Panc1 (cell line): ENCODE data around the gene ATIC. TPM values are rescaled to one million over a fixed set of nuclear protein-coding genes. Genes with fewer than 3 reads are reported as not detected.

Experiments
- ATAC-seq: fragments of 200-7000 bp; cut with Tn5 transposase; 2 replicates; pipeline ENCODE4 v1.9.1; 2020; ENCODE audit warnings: mild to moderate bottlenecking, moderate library complexity
- BruUV-seq: library from RNA; stranded (reverse); fragments of 400-500 nt; replicated peaks from 2 replicates; lab custom pipeline; 2021; lab: Mats Ljungman, UMichigan
- CTCF ChIA-PET: fragments of 300-600 bp; sonication (Branson Sonifier 250); formaldehyde crosslinking; loops from one replicate; lab custom pipeline; 2022; ENCODE audit warnings: antibody characterized with exemption; lab: Charles Lee
- POLR2A ChIA-PET: fragments of 300-600 bp; sonication (Branson Sonifier 250); formaldehyde crosslinking; loops from one replicate; lab custom pipeline; 2022; ENCODE audit warnings: antibody characterized with exemption; lab: Charles Lee
- DNase-seq: peaks from one replicate; pipeline ENCODE4 v3.0.0-alpha.2; 2010; ENCODE audit warnings: low read depth, low spot score
- H3K27ac ChIP-seq: 2 replicates; pipeline ENCODE4 v1.5.1; 2011; ENCODE audit warnings: mild to moderate bottlenecking, low read length, inconsistent platforms
- H3K27me3 ChIP-seq: fragments of 200-500 bp; sonication (Bioruptor generic); 2 replicates; pipeline ENCODE4 v1.6.0; 2014; ENCODE audit warnings: low read length, inconsistent platforms; ENCODE audit not compliant: control insufficient read depth, insufficient read depth
- H3K36me3 ChIP-seq: fragments of 200-500 bp; sonication (Bioruptor generic); 2 replicates; pipeline ENCODE4 v1.5.1; 2014; ENCODE audit warnings: inconsistent platforms, mild to moderate bottlenecking, low read length, moderate library complexity; ENCODE audit not compliant: control insufficient read depth, insufficient read depth
- H3K4me1 ChIP-seq: 2 replicates; pipeline ENCODE4 v1.5.1; 2011; ENCODE audit warnings: inconsistent platforms, mild to moderate bottlenecking, low read length, moderate library complexity; ENCODE audit not compliant: control insufficient read depth, insufficient read depth
- H3K4me3 ChIP-seq, 2 experiments: 2 replicates each; pipeline ENCODE4 v1.5.1; 2011 to 2012; ENCODE audit warnings: low read depth in 2 of 2, low read length in 2 of 2, mild to moderate bottlenecking in 2 of 2, inconsistent platforms in 1 of 2, moderate library complexity in 1 of 2
- H3K9me3 ChIP-seq: fragments of 200-500 bp; sonication (Bioruptor generic); 2 replicates; pipeline ENCODE4 v1.5.1; 2014; ENCODE audit warnings: low read depth, mild to moderate bottlenecking, inconsistent platforms, low read length, moderate library complexity; ENCODE audit not compliant: control insufficient read depth, insufficient read depth
- POLR2AphosphoS5 ChIP-seq: IDR thresholded peaks from 2 replicates; pipeline ENCODE4 v1.6.1; 2012; ENCODE audit warnings: mild to moderate bottlenecking, low read depth, low read length, moderate library complexity
- SIN3A ChIP-seq: IDR thresholded peaks from 2 replicates; pipeline ENCODE4 v1.6.1; 2012; ENCODE audit warnings: low read depth, mild to moderate bottlenecking, low read length, moderate library complexity, borderline replicate concordance; ENCODE audit not compliant: insufficient read depth
- TCF7L2 ChIP-seq: IDR thresholded peaks from 2 replicates; pipeline ENCODE4 v1.6.1; 2011; ENCODE audit warnings: mild to moderate bottlenecking, low read depth, low read length, inconsistent platforms
- in situ Hi-C: cut with HindIII; loops from 2 replicates; pipeline ENCODE4 v1.10.0; 2016; ENCODE audit warnings: low sequenced_read_pairs, low pct_unique_long_range_greater_than_20kb
- intact Hi-C: fragments of 100-400 bp; cut with micrococcal nuclease; formaldehyde crosslinking; loops from one replicate; pipeline ENCODE4 v1.10.0; 2022; ENCODE audit not compliant: unreplicated experiment
- total RNA-seq: library from RNA; stranded (reverse); gene quantifications from one replicate; pipeline ENCODE4 v1.2.1, GENCODE V29; 2021; ENCODE audit not compliant: unreplicated experiment
- TF ChIP-seq, protein P1 (sequence below): fragments of 450-650 bp; IDR thresholded peaks from 2 replicates; pipeline ENCODE4 v1.5.1; 2017; ENCODE audit warnings: mild to moderate bottlenecking
- TF ChIP-seq, protein P2 (sequence below), 2 experiments: IDR thresholded peaks; 2 replicates each; pipeline ENCODE4 v1.6.1; 2011 to 2012; ENCODE audit warnings: low read depth in 2 of 2, control low read depth in 1 of 2, low read length in 1 of 2, mild to moderate bottlenecking in 1 of 2, moderate library complexity in 1 of 2; ENCODE audit not compliant: insufficient read depth in 1 of 2

Gene ATIC
- total RNA-seq, 1 experiment from 2014 or later: 223 TPM

DNA sequence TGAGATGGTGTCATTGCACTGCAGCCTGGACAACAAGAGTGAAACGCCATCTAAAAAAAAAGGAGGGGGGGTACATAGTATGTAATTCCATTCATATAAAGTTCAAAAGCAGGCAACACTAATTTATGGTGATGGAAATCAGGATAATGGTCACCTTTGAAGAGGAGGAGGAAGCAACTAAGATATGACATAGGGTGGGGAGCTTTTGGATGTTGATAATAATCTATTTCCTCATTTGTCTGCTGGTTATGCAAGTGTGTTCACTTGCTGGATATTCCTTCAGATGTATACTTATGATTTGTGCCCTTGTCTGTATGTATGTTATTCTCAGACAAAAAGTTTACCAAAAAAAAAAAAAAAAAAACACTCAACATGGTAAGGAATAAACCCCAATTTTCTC is 28.6 kb upstream of the ATIC start:
- ChIA-PET CTCF (interaction anchor here (0.7 kb wide), 1 partner anchor 67 kb away, joined by 11 read pairs; no protein-coding TSS in a partner anchor), POLR2A (no interaction called here)
- ATAC-seq (no peak), DNase-seq (no peak)
- H3K4me1 ChIP-seq: no peaks in the 10 kb centered on the region
- no TSS peak for BruUV-seq
- no peak overlapping the region for H3K4me3 ChIP-seq
- intact Hi-C loops: no loop called here
- in situ Hi-C loops: no loop called here
- TF ChIP-seq SIN3A: no peak
- TF ChIP-seq POLR2AphosphoS5: no peak
- TF ChIP-seq, protein P1, sequence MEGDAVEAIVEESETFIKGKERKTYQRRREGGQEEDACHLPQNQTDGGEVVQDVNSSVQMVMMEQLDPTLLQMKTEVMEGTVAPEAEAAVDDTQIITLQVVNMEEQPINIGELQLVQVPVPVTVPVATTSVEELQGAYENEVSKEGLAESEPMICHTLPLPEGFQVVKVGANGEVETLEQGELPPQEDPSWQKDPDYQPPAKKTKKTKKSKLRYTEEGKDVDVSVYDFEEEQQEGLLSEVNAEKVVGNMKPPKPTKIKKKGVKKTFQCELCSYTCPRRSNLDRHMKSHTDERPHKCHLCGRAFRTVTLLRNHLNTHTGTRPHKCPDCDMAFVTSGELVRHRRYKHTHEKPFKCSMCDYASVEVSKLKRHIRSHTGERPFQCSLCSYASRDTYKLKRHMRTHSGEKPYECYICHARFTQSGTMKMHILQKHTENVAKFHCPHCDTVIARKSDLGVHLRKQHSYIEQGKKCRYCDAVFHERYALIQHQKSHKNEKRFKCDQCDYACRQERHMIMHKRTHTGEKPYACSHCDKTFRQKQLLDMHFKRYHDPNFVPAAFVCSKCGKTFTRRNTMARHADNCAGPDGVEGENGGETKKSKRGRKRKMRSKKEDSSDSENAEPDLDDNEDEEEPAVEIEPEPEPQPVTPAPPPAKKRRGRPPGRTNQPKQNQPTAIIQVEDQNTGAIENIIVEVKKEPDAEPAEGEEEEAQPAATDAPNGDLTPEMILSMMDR: no peak
- TF ChIP-seq, protein P2, sequence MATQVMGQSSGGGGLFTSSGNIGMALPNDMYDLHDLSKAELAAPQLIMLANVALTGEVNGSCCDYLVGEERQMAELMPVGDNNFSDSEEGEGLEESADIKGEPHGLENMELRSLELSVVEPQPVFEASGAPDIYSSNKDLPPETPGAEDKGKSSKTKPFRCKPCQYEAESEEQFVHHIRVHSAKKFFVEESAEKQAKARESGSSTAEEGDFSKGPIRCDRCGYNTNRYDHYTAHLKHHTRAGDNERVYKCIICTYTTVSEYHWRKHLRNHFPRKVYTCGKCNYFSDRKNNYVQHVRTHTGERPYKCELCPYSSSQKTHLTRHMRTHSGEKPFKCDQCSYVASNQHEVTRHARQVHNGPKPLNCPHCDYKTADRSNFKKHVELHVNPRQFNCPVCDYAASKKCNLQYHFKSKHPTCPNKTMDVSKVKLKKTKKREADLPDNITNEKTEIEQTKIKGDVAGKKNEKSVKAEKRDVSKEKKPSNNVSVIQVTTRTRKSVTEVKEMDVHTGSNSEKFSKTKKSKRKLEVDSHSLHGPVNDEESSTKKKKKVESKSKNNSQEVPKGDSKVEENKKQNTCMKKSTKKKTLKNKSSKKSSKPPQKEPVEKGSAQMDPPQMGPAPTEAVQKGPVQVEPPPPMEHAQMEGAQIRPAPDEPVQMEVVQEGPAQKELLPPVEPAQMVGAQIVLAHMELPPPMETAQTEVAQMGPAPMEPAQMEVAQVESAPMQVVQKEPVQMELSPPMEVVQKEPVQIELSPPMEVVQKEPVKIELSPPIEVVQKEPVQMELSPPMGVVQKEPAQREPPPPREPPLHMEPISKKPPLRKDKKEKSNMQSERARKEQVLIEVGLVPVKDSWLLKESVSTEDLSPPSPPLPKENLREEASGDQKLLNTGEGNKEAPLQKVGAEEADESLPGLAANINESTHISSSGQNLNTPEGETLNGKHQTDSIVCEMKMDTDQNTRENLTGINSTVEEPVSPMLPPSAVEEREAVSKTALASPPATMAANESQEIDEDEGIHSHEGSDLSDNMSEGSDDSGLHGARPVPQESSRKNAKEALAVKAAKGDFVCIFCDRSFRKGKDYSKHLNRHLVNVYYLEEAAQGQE (IDR thresholded peaks at IDR 0.05; ENCODE audit: insufficient read depth in 1 of 2, low read depth in 2 of 2, low read length in 1 of 2): no peak
- TF ChIP-seq TCF7L2: no peak
- H3K27ac ChIP-seq: no peak overlapping the region
- H3K36me3 ChIP-seq: no peaks in the 10 kb centered on the region
- no peaks in the 10 kb centered on the region for H3K9me3 ChIP-seq
- H3K27me3 ChIP-seq: no peaks in the 10 kb centered on the region

DNA sequence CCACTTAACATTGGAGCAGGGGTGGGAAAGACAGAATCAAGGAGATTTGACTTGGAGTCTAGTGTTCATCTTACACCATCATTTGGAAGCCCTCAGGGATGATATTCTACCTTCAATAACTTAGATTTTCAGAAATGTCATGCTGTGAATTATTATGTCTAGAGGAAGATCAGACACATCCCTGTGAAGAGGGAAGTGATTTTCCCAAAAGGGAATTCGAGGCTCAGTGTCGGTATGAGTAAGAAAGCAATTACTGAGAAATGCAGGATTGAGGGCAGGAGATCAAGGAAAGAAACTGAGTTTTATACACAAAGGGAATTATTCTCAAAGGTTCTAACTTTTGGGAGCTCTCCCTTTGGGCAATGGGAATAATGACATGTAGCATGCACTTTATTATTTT is 25.6 kb upstream of the ATIC start:
- Histone ChIP-seq H3K27ac (no peak overlapping the region), H3K4me1 (no peaks in the 10 kb centered on the region), H3K9me3 (no peaks in the 10 kb centered on the region), H3K27me3 (no peaks in the 10 kb centered on the region), H3K4me3 (no peak overlapping the region), H3K36me3 (no peaks in the 10 kb centered on the region)
- ATAC-seq: no peak
- TF ChIP-seq, protein P1: no peak
- TF ChIP-seq TCF7L2 (no peak), POLR2AphosphoS5 (no peak), SIN3A (no peak)
- TF ChIP-seq, protein P2 (IDR thresholded peaks at IDR 0.05; ENCODE audit: insufficient read depth in 1 of 2, low read depth in 2 of 2, low read length in 1 of 2): no peak
- ChIA-PET CTCF (no interaction called here), POLR2A (no interaction called here)
- in situ Hi-C loops: no loop called here
- BruUV-seq: no TSS peak
- intact Hi-C loops: no loop called here
- DNase-seq: no peak
